CD4-positive, alpha-beta T cell treated with Interleukin-6 at 100 ng/mL for 8 hours (primary cell): ENCODE data around the gene AURKAIP1.
"Not testable (repeated sequence)": the region's sequence is repeated elsewhere in the genome, so short reads cannot be mapped to it uniquely, and the experiment has no call there.

Source experiments
- DNase-seq: peaks from one replicate; pipeline ENCODE4 v3.0.0-alpha.2; 2020; ENCODE audit warnings: mixed read lengths, low spot score

Gene AURKAIP1

DNA sequence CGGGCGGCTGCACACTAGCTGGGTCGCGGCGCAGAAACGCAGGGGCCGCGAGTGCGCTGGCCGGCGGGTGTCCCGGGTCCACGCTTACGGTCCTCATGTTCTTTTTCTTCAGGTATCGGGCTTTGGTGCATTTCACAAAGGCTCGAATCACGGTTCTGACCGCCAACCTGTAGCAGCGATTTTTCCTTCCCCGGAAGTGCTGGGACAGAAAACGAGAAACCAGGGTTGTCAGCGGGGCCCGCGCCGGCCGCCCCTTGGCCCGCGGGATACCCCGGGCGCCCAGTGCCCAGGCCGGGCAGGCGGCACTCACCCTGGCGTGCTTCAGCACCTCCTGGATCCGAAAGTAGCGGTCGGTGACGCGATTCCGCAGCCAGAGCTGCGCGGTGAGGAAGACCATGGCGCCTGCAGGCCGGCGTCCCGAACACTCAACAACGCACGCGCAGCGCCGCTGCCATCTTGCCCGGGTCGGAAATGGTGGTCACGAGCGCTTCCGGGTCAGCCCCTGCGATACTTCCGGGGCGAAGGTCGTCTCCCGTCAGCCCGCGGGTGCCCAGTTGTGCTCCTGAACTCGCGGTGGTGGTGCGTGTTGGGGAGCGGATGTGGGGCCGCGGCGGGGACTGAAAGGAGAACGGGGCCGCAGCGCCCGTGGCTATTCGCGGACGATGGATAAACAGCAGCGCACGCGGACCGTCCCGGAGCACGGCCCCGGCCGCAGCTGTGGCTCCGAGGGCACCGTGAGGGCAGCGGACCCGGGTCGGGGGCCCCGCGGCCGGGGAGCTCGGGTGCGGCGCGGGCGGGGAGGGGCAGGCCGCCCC lies 32.0 kb upstream of the AURKAIP1 start, which contains the start of gene MRPL20:
Gene MRPL20 (minus strand): TSS at position 473 of the 815 bp plus-strand sequence. CDS start 76 bp downstream, at position 397.
- DNase-seq, result peak; percentile 95

DNA sequence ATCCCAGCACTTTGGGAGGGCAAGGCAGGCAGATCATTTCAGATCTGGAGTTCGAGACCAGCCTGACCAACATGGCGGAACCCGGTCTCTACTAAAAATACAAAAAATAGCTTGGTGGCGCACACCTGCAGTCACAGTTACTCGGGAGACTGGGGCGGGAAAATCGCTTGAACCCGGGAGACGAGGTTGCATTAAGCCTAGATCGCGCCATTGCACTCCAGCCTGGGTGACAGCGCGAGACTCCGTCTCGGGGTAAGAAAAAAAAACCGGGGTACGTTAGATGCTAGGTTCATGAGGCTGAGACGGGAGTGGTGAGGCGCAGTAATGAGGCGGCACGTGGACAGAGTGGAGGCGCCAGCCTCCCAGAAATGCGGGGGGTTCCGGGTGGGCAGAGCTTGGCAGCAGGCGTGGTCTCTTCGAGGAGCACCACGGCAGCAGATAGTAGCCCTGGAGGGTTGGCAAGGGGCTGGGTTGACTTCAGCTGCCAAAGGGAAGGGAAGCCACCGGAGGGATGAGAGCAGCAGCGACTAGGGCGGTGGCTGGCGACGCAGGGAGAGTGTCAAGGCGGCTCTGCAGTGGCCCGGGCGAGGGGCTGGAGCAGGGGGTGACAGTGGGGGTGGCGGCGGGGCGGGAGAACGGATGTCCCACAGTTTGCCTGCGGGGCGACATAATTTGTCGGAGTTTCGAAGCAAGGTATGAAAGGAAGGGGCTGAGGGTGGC lies 31.3 kb upstream of the AURKAIP1 start:
- no peak for DNase-seq

DNA sequence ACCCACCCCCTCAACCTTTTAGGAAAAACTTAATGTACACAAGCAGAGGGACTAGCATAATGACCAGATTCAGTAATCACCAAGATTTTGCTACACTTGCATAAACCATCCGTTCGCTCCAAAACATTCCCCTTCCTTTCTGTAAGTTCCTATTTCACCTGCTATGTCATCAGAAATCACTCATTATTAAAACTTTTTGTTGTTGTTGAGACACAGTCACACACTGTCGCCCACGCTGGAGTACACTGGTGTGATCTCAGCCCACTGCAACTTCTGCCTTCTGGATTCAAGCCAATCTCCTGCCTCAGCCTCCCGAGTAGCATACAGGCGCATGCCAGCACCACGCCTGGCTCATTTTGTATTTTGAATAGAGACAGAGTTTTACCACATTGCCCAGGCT lies 28.6 kb upstream of the AURKAIP1 start:
- no peak for DNase-seq

DNA sequence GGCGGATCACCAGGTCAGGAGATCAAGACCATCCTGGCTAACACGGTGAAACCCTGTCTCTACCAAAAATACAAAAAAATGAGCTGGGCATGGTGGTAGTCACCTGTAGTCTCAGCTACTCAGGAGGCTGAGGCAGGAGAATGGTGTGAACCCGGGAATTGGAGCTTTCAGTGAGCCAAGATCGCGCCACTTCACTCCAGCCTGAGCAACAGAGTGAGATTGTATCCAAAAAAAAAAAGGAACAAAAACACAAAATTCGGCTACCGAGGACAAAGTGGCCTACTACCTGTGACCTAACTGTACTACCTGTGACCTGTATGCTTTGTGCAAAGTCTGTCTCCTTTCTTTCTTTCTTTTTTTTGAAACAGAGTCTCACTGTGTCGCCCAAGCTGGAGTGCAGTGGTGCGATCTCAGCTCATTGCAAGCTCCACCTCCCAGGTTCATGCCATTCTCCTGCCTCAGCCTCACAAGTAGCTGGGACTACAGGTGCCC lies 27.9 kb upstream of the AURKAIP1 start:
- not testable (repeated sequence) for DNase-seq

DNA sequence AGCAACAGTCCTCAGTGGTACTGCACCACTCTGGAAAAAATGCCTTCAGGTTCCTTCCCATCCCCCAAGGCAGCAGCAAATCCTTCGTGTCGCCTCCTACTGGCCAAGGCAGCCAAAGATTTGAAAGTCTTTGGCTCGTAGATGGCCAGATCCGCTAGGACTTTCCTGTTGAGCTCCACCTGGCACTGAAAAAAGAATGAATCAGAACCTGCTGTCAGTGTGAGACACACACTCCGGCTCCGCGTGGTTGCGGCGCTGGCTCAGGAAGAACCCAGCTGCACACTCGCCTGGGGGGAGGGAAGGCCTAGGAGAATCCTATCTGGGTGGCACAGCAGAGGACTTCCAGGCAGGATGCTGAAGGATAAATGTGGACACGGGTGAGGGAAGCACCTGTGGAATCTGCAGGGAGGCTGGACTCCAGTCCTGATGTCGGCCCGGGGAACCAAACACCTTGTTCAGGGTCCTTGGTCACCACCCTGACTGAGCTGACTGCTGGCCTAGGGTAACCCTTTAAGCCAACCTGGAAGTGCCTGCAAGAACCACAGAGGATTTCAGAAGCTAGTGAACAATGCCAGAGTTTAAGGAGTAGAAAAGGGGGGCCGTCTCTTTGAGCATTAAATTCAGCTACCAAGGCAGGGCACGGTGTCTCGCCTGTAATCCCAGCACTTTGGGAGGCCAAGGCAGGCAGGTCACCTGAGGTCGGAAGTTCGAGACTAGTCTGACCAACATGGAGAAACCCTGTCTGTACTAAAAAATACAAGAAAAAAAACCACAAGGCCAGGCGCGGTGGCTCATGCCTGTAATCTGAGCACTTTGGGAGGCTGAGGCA lies 27.3 kb upstream of the AURKAIP1 start:
- no peak for DNase-seq

DNA sequence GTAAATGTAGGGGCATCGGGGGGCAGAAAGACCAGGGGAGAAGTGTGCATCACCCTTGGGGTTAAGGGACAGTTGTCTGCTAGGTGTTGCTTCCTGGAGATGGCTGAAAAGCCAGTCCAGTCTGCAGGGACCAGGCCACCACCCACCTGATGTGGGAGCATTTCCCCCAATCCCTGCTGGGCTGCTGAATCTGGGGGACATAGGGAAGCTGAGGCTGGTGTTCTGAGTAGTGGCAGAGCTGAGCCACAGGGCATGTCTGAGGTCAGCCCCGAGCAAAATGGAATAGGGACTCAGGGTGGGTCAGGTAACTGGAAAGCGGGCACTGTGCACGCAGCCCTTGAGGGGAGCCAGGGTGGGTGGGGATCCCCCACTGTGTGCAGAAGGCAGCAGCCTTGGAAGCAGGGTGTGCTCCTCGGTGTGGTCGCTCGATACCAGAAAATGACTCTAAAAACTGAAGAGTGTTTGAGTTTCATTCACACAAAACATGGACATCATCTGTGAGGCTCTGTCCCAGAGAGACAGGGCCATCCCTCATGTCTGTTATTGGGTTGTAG lies 26.5 kb upstream of the AURKAIP1 start:
- no peak for DNase-seq

DNA sequence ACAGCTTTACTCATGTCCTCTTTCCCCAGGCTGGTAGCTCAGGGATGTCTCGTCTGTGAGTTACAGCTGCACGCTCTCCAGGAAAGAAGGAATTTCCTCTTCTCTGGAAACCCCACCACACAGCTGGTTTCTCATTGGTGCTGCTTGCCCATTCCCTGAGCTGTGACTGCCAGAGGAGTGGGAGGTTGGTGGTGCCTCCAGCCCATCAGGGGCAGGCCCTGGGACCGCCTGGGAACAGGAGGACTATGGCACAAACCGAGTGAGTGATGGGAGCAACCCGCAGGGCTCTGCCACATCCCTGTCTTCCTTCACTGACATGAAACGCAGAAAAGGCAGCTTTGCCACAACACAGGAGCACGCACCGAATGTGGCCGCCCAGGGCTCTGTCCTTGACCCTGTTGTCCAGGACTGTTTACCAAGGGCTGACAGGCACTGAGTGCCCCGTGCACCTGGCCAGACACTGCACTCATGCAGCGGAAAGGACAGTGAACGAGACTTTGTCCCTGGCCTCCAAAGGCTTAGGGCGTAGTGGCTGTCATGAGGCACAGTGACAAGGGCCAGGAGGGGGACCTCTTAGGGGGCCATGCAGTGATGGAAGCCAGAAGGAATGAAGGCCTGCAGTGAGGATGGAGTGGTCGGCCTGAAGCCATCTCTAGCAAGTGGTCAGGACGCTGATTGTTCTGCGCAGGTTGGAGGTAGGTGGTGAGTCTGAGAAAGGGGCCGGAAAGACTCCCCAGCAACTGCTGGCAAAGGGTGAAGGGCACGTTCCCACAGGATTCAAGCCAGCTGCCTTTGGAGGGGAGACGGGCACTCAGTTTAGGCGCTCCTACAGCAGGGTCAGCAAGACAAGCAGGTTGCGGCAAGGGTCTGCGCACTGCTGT lies 25.8 kb upstream of the AURKAIP1 start:
- DNase-seq, result no peak

DNA sequence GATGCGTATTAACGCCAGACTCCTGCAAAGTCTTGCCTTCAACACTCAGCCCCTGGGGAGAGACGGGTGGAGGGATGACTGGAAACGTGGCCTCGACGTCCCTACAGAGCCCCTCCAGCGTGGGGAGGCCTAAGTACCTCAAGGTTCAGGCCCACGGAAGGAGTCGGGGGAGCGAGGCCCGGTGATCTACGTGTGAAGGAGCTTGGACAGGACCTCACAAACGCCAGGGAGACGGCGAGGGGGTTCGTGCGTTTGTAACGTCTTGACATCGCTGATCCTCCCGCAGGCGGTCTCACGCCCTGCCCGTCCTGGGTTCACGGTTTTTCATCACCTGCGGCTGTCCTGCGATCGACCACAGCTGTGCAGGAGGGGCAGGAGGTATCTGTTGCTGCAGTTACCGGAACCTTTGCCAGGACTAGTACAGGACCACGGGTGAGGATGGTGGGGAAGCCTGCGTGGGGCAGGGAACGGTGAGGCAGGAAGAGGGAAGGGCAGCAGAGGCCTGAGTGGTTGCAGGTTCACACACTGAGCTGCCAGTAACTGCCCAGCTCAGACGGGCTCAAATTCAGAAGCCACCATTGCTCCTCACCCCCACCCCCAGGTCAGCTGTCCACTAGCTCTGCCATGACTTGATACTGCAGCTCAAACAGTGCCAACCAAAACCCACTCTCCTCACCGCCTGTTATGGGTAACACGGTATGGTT lies 25.0 kb upstream of the AURKAIP1 start:
- DNase-seq, result no peak

DNA sequence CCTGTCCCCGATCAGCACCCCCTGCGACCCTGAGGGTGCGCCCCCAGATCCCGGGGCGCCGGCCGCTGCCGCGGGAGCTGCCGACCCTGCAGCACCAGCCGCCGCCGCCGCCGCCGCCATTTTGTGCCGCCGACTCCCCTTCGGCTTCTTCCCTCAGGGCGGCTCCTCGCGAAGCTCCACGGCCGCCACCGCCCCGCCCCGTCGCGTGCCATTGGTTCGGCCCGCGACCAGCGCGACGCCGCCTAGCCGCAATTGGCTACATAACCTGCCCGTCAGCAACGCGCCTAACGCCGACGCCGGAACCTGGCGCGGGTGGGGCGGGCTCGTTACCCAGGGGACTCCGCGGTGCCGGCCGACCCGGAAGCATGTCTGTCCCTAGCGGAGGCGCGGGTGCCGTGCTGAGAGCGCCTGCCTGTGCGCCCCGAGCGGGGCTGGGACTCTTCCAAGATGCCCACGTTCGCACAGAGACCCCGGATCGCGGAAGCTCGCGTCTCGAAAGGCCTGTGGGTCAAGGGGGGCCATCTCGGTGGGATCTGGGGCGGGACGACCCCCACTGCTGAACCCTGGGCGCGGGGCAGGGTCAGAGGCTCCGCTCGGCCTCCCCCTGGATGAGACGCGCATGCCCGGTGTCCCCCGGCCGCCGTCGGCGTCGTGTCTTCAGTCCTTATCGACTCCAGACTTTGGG lies 24.3 kb upstream of the AURKAIP1 start, which contains the start of gene CCNL2:
Gene CCNL2 (minus strand): TSS at position 149 of the 685 bp plus-strand sequence. CDS start 29 bp downstream, at position 120.
- DNase-seq, result peak; percentile 99

DNA sequence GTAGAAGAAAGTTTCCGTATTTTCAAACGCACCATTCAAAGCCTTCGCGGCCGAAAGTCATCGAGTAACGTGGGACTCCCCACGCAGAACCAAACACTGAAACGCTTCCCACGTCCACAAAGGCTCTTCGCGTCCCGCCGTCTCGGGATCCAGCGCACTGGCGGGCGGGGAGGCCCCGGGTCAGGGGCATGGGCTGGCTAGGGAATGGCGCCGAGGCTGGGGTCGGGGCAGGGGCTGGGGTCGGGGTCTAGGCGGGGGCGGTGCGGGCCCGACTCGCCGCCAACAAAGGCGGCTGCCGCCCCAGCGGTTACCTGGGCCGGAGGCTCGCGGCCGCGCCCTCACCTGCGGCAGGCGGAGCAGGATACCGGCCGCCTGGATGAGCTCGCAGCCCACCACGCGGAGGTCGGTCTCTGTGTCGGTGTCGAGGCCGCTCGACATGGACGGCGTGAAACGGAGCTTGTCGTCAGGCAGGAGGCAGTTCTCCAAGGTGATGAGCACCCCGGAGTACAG lies 23.7 kb upstream of the AURKAIP1 start:
- DNase-seq, result no peak

DNA sequence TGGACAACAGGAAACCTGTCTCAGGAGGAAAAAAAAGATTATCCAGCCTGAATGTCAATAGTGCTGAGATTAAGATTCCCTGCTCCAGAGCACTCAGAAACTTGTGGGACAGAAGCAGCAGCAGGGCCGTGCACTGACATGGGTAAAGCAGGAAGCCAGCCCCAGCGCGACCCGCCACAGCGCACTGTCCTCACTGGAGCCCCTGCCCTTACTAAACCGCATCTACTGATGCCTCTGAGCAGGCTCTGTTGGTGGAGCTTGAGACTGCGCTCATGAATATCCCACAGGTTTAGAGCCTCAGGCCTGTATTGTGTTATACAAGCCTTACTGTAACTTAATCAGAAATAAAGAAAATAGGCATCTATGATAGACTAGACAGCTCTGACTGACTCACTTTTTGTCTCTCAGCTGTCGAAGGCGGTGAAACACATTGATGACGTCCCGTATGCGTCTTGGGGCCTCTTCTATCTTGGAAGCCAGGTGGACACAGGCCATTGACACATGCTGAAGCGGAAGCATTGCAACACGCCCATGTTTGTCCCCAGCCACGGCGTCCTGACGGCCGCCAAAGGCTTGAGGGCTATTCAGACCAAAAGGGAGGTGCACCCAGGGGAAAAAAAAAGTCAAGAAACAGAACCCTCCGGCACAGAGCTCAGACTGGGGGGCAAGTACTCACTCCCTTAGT lies 23.0 kb upstream of the AURKAIP1 start:
- DNase-seq, result no peak

DNA sequence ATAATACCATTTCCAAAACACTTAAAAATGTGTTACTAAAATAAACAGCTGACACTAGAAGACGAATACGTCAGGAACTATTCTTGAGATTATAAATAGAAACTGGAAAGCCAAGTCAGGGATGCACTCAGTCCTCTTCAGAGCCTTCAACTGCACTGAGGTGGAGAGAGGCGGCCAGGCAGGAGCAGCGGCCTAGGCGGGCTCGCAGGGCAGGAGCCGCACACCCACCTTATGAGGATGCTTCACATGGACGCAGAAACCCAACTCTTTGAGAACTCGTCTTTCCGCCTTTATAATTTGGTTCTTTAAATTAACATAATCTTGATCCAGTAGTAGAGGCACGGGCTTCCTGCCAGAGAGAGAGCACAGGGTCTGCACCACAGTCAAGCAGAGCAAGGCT lies 20.2 kb upstream of the AURKAIP1 start:
- no peak for DNase-seq

DNA sequence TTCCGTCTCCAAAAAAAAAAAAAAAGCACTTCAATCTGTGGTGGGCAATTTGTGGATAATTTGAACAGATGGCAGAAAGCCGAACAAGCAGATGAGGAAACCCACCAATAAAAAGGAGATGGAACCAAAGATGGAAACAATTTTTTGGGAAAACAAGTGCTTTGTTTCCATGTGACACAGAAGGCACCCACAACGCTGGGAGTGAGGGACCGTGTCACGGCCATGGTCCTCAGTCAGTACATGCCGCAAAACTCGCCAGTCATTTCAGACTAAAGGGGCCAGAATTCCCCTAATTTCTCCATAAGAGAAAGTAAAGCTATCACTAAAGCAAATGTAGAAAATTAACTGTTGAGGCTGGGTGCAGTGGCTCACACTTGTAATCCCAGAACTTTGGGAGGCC lies 19.1 kb upstream of the AURKAIP1 start:
- no peak for DNase-seq

DNA sequence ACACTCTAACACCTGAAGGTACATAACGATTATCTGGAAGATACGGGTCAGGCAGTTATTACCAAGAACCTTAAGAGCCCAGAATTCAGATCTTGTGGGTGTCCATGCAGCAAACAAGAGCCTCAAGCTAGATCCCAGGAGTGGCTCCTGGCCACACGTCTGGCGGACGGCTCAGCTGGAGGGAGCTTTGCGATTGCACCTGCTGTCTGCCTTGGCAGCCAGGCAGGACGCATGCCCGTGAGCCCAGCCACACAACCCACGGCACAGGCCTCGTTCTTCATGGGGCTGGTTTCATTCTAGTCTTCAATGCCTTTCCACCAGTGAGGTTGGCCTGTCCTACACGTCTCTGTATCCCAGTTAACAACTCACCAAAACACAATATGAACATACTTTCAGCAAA lies 18.4 kb upstream of the AURKAIP1 start:
- DNase-seq, result no peak

DNA sequence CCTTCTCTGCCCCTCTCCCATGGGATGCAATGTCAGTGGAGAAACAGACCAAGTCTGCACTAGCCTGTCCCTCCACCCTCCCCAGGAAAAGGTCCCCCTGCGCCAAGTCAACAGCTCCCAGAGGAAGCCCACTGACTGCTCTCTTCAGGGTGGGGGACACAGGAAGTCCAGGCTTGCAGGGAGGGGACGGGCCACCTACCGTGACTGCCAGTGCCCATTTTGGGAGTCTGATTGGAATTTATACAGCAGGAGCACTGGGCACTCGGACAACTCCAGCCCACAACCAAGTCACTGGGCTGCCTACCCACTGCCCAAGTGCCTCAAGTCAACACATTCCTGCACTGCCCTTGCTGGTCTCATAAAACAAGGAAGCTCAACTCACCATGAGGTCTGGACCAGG lies 18.0 kb upstream of the AURKAIP1 start:
- no peak for DNase-seq

DNA sequence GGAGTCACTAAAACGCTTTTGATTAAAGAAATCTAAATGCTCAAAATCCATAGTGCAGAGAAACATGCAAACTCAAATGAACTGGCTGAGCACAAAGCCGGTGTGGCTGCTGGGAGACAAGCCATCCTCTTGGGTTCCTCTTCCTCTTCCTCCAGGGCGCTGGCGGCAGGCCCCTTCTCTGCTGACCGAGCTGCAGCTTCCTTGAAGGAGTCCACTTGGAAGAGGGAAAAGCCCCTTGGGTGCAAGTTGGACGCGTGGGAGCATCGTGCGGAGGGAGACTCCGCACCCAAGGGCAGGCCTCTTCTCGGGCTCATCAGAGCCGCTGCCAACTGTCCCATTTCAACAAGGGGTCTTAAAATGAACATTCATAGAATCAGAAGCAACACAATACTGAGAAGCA lies 16.2 kb upstream of the AURKAIP1 start:
- no peak for DNase-seq

DNA sequence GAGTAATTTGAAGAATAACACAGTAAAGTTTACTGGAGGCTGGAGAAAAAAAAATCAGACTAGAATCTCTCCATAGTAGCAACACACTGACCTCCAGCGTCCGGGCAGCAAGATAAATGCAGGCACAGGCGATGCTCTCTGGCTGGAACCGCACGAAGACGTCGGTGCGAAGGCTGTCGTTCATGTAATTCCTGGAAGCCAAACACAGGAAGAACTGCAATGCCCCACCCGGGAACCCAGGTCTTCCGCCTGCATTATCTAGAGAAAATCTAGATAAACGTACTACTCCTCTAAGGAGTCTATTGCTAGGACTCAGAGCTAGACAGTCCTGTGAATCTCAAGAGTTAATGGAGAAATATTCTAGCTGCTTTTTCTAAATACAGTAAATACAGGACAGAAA lies 15.7 kb upstream of the AURKAIP1 start:
- no peak for DNase-seq

DNA sequence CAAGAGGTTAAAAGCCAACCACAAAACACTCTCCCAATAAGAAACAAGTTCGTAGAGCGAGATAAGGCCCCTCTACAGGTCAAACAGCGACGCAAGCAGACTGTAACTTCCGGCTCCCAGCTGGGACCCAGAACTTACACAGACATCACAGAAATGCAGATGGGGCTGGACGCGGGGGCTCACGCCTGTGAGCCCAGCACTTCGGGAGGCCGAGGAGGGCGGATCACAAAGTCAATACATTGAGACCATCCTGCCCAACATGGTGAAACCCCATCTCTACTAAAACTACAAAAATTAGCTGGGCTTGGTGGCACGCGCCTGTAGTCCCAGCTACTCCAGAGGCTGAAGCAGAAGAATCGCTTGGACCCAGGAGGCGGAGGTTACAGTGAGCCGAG lies 13.1 kb upstream of the AURKAIP1 start:
- no peak for DNase-seq
